ENCODE data around the gene BTBD8.

The BTBD8 gene

GRCh38 chr1:92194511-92194910 is 114.4 kb downstream of the BTBD8 start:
- DNase-seq (ENCODE audit: low spot score), result no peak
- TF ChIP-seq CTCF (IDR thresholded peaks at IDR 0.05; ENCODE audit: extremely low read depth, insufficient read depth, missing control alignments), result no peak
- in situ Hi-C loops (cut with MboI; ENCODE audit: low pct_unique_long_range_greater_than_20kb, low sequenced_read_pairs, unreplicated experiment), result no loop called here

- no peak for TF ChIP-seq CTCF (IDR thresholded peaks at IDR 0.05; ENCODE audit: extremely low read depth, insufficient read depth, missing control alignments)
- in situ Hi-C loops (cut with MboI; ENCODE audit: low pct_unique_long_range_greater_than_20kb, low sequenced_read_pairs, unreplicated experiment), result no loop called here
- DNase-seq (ENCODE audit: low spot score), result no peak
These were observed 121.8 kb downstream of the BTBD8 start for GRCh38 chr1:92201973-92202372.

GRCh38 chr1:92203105-92203504 is 123.0 kb downstream of the BTBD8 start:
- DNase-seq (ENCODE audit: low spot score), result no peak
- TF ChIP-seq CTCF (IDR thresholded peaks at IDR 0.05; ENCODE audit: extremely low read depth, insufficient read depth, missing control alignments), result no peak
- in situ Hi-C loops (cut with MboI; ENCODE audit: low pct_unique_long_range_greater_than_20kb, low sequenced_read_pairs, unreplicated experiment), result no loop called here

GRCh38 chr1:92210701-92211100 is 130.6 kb downstream of the BTBD8 start:
- no peak for DNase-seq (ENCODE audit: low spot score)
- in situ Hi-C loops (cut with MboI; ENCODE audit: low pct_unique_long_range_greater_than_20kb, low sequenced_read_pairs, unreplicated experiment), result no loop called here
- TF ChIP-seq CTCF (IDR thresholded peaks at IDR 0.05; ENCODE audit: extremely low read depth, insufficient read depth, missing control alignments), result no peak

- DNase-seq (ENCODE audit: low spot score), result no peak
- in situ Hi-C loops (cut with MboI; ENCODE audit: low pct_unique_long_range_greater_than_20kb, low sequenced_read_pairs, unreplicated experiment), result no loop called here
These were observed 131.0 kb downstream of the BTBD8 start for GRCh38 chr1:92211166-92211565.

GRCh38 chr1:92217721-92218120 is 137.6 kb downstream of the BTBD8 start, which contains the start of gene C1orf146:
Gene C1orf146, plus strand, starts transcription at chr1:92217915. Its CDS starts 13,506 bp downstream, at chr1:92231421.
- TF ChIP-seq CTCF (IDR thresholded peaks at IDR 0.05; ENCODE audit: extremely low read depth, insufficient read depth, missing control alignments), result no peak
- DNase-seq (ENCODE audit: low spot score), result no peak
- in situ Hi-C loops (cut with MboI; ENCODE audit: low pct_unique_long_range_greater_than_20kb, low sequenced_read_pairs, unreplicated experiment), result no loop called here

More at GRCh38 chr1:92211166-92211565, 131.0 kb downstream of the BTBD8 start:
- TF ChIP-seq CTCF (IDR thresholded peaks at IDR 0.05; ENCODE audit: extremely low read depth, insufficient read depth, missing control alignments), result no peak

- in situ Hi-C loops (cut with MboI; ENCODE audit: low pct_unique_long_range_greater_than_20kb, low sequenced_read_pairs, unreplicated experiment), result no loop called here
- no peak for TF ChIP-seq CTCF (IDR thresholded peaks at IDR 0.05; ENCODE audit: extremely low read depth, insufficient read depth, missing control alignments)
- no peak for DNase-seq (ENCODE audit: low spot score)
These were observed 138.4 kb downstream of the BTBD8 start for GRCh38 chr1:92218559-92218958.
